Astrocyte (in vitro differentiated cells and primary cell): Measurements from ENCODE around the gene SPIRE1. TPM values are rescaled to one million over a fixed set of nuclear protein-coding genes. Genes with fewer than 3 reads are reported as not detected.

Experiments
- DNase-seq: peaks from one replicate; pipeline ENCODE4 v3.0.0-alpha.2; 2010; ENCODE audit warnings: low read depth
- FAIRE-seq: peaks from 2 replicates; lab custom pipeline; 2011; peaks lifted over from hg19 to GRCh38; lab: Jason Lieb, UNC
- H2AFZ ChIP-seq: 2 replicates; pipeline ENCODE4 v1.6.0; 2012; ENCODE audit warnings: low read depth, low read length, inconsistent platforms
- H3K27ac ChIP-seq: 2 replicates; pipeline ENCODE4 v1.5.1; 2011; ENCODE audit warnings: low read depth, low read length, inconsistent platforms
- H3K27me3 ChIP-seq: 2 replicates; pipeline ENCODE4 v1.6.0; 2011; ENCODE audit warnings: low read length, inconsistent platforms; ENCODE audit not compliant: insufficient read depth
- H3K36me3 ChIP-seq: 2 replicates; pipeline ENCODE4 v1.5.1; 2011; ENCODE audit warnings: low read length, inconsistent platforms; ENCODE audit not compliant: insufficient read depth
- H3K4me1 ChIP-seq: 2 replicates; pipeline ENCODE4 v1.5.1; 2011; ENCODE audit warnings: low read length, inconsistent platforms; ENCODE audit not compliant: insufficient read depth
- H3K4me2 ChIP-seq: 2 replicates; pipeline ENCODE4 v1.6.0; 2012; ENCODE audit warnings: low read length, inconsistent platforms
- H3K4me3 ChIP-seq: 2 replicates; pipeline ENCODE4 v1.5.1; 2011; ENCODE audit warnings: low read depth, mild to moderate bottlenecking, low read length, inconsistent platforms; ENCODE audit not compliant: insufficient read depth
- H3K79me2 ChIP-seq: 2 replicates; pipeline ENCODE4 v1.6.0; 2012; ENCODE audit warnings: mild to moderate bottlenecking, low read length, inconsistent platforms; ENCODE audit not compliant: insufficient read depth
- H3K9ac ChIP-seq: 2 replicates; pipeline ENCODE4 v1.6.0; 2012; ENCODE audit warnings: mild to moderate bottlenecking, low read length, inconsistent platforms
- H3K9me3 ChIP-seq: 2 replicates; pipeline ENCODE4 v1.5.1; 2012; ENCODE audit warnings: low read depth, mild to moderate bottlenecking, low read length, inconsistent platforms; ENCODE audit not compliant: insufficient read depth
- H4K20me1 ChIP-seq: 2 replicates; pipeline ENCODE4 v1.6.0; 2012; ENCODE audit warnings: low read length, inconsistent platforms; ENCODE audit not compliant: insufficient read depth
- H3K27ac Mint-ChIP-seq: one replicate; pipeline ENCODE4 v1.8.0; 2021; ENCODE audit warnings: mild to moderate bottlenecking, mixed read lengths; ENCODE audit not compliant: unreplicated experiment
- H3K27me3 Mint-ChIP-seq: one replicate; pipeline ENCODE4 v1.8.0; 2021; ENCODE audit warnings: low read depth, mixed read lengths; ENCODE audit not compliant: unreplicated experiment
- H3K36me3 Mint-ChIP-seq: one replicate; pipeline ENCODE4 v1.8.0; 2021; ENCODE audit warnings: low read depth, mixed read lengths; ENCODE audit not compliant: unreplicated experiment
- H3K4me1 Mint-ChIP-seq: one replicate; pipeline ENCODE4 v1.8.0; 2021; ENCODE audit warnings: low read depth, mixed read lengths; ENCODE audit not compliant: unreplicated experiment
- H3K4me3 Mint-ChIP-seq: one replicate; pipeline ENCODE4 v1.8.0; 2021; ENCODE audit warnings: mild to moderate bottlenecking, moderate library complexity, mixed read lengths; ENCODE audit not compliant: unreplicated experiment
- H3K9me3 Mint-ChIP-seq: one replicate; pipeline ENCODE4 v1.8.0; 2021; ENCODE audit warnings: mild to moderate bottlenecking, mixed read lengths; ENCODE audit not compliant: unreplicated experiment
- CTCF ChIP-seq: IDR thresholded peaks from 2 replicates; pipeline ENCODE4 v1.5.1; 2011; ENCODE audit warnings: low read depth, mild to moderate bottlenecking, inconsistent platforms, low read length, moderate library complexity; ENCODE audit not compliant: insufficient read depth
- EZH2 ChIP-seq: IDR thresholded peaks from 2 replicates; pipeline ENCODE4 v1.6.1; 2012; ENCODE audit warnings: mild to moderate bottlenecking, low read length, inconsistent platforms; ENCODE audit not compliant: insufficient read depth
- total RNA-seq: library from RNA; stranded (reverse); gene quantifications from 2 replicates; pipeline ENCODE4 v1.2.1, GENCODE V29; 2021

SPIRE1 gene
- total RNA-seq, 1 donor from 2014 or later: 42.0 TPM

- H3K9me3 Mint-ChIP-seq: no peaks in the 10 kb centered on the region
- no peaks in the 10 kb centered on the region for H3K27me3 Mint-ChIP-seq
- no peaks in the 10 kb centered on the region for H3K4me1 ChIP-seq
- H3K27ac Mint-ChIP-seq: no peak overlapping the region
- H3K4me2 ChIP-seq: no peak overlapping the region
- H3K9me3 ChIP-seq: no peaks in the 10 kb centered on the region
- H2AFZ ChIP-seq: no peak overlapping the region
- FAIRE-seq (no peak), DNase-seq (no peak)
- peaks cover 10% of the 10 kb centered on the region for H3K4me1 Mint-ChIP-seq
- H4K20me1 ChIP-seq: no peaks in the 10 kb centered on the region
- no peak overlapping the region for H3K27ac ChIP-seq
- no peak overlapping the region for H3K9ac ChIP-seq
- H3K4me3 Mint-ChIP-seq: no peak overlapping the region
- peaks cover 18% of the 10 kb centered on the region for H3K36me3 ChIP-seq
- H3K36me3 Mint-ChIP-seq: peaks cover 14% of the 10 kb centered on the region
- H3K79me2 ChIP-seq: no peaks in the 10 kb centered on the region
- no peak for TF ChIP-seq CTCF
- no peak for TF ChIP-seq EZH2
- H3K27me3 ChIP-seq: no peaks in the 10 kb centered on the region
- H3K4me3 ChIP-seq: no peak overlapping the region
These were observed 178.4 kb downstream of the SPIRE1 start for GRCh38 chr18:12479536-12479935.

GRCh38 chr18:12478269-12479047, 179.4 kb downstream of the SPIRE1 start:
- H3K4me3 ChIP-seq: no peak overlapping the region
- H3K27me3 ChIP-seq: no peaks in the 10 kb centered on the region
- H3K9me3 ChIP-seq: no peaks in the 10 kb centered on the region
- no peak for FAIRE-seq
- Mint-ChIP-seq H3K27ac (no peak overlapping the region), H3K27me3 (no peaks in the 10 kb centered on the region), H3K9me3 (no peaks in the 10 kb centered on the region), H3K4me3 (no peak overlapping the region), H3K4me1 (peaks cover 13% of the 10 kb centered on the region), H3K36me3 (peaks cover 19% of the 10 kb centered on the region)
- H3K27ac ChIP-seq: no peak overlapping the region
- TF ChIP-seq CTCF (no peak), EZH2 (no peak)
- no peaks in the 10 kb centered on the region for H4K20me1 ChIP-seq
- H3K4me2 ChIP-seq: no peak overlapping the region
- DNase-seq: no peak
- no peak overlapping the region for H3K9ac ChIP-seq
- H2AFZ ChIP-seq: no peak overlapping the region
- H3K4me1 ChIP-seq: no peaks in the 10 kb centered on the region
- H3K36me3 ChIP-seq: peaks cover 15% of the 10 kb centered on the region
- no peaks in the 10 kb centered on the region for H3K79me2 ChIP-seq

- no peak overlapping the region for H3K9ac ChIP-seq
- H2AFZ ChIP-seq: no peak overlapping the region
- no peaks in the 10 kb centered on the region for H3K27me3 ChIP-seq
- TF ChIP-seq EZH2 (no peak), CTCF (no peak)
- H3K36me3 ChIP-seq: peaks cover 15% of the 10 kb centered on the region
- H3K27ac ChIP-seq: no peak overlapping the region
- no peaks in the 10 kb centered on the region for H3K9me3 ChIP-seq
- Mint-ChIP-seq H3K4me1 (peaks cover 13% of the 10 kb centered on the region), H3K27ac (no peak overlapping the region), H3K36me3 (peaks cover 19% of the 10 kb centered on the region), H3K9me3 (no peaks in the 10 kb centered on the region), H3K27me3 (no peaks in the 10 kb centered on the region), H3K4me3 (no peak overlapping the region)
- DNase-seq (no peak), FAIRE-seq (no peak)
- H3K4me2 ChIP-seq: no peak overlapping the region
- H3K4me1 ChIP-seq: no peaks in the 10 kb centered on the region
- no peaks in the 10 kb centered on the region for H3K79me2 ChIP-seq
- H3K4me3 ChIP-seq: no peak overlapping the region
- H4K20me1 ChIP-seq: no peaks in the 10 kb centered on the region
These were observed 180.3 kb downstream of the SPIRE1 start for GRCh38 chr18:12477606-12478005.
